Coronary artery (tissue), 2 donors: ENCODE results near the gene MAVS.

Experiments
- DNase-seq: peaks from one replicate; pipeline ENCODE4 v3.0.0-alpha.2; 2017; ENCODE audit warnings: low spot score
- H3K27ac ChIP-seq, 2 donors: fragments of 200-600 bp; sonication (generic); one replicate each; pipeline ENCODE4 v1.5.1; 2016 to 2019
- H3K4me3 ChIP-seq: fragments of 200-600 bp; sonication (generic); 2 replicates; pipeline ENCODE4 v1.5.1; 2016; ENCODE audit warnings: mild to moderate bottlenecking, moderate library complexity
- CTCF ChIP-seq: fragments of 200-600 bp; sonication (generic); IDR thresholded peaks from one replicate; pipeline ENCODE4 v1.5.1; 2019; ENCODE audit warnings: antibody characterized with exemption

The MAVS gene

GRCh38 chr20:3846740-3847428 lies at the start of gene MAVS:
Gene MAVS, plus strand, starts transcription at chr20:3846834. Its CDS starts 7,791 bp downstream, at chr20:3854625.
- peak; percentile 90 for DNase-seq
- no peak for TF ChIP-seq CTCF
- Histone ChIP-seq H3K4me3 (peak within 1 kb of the TSS; percentile 96), H3K27ac (peak within 1 kb of the TSS; percentile 93 to 94)

DNA sequence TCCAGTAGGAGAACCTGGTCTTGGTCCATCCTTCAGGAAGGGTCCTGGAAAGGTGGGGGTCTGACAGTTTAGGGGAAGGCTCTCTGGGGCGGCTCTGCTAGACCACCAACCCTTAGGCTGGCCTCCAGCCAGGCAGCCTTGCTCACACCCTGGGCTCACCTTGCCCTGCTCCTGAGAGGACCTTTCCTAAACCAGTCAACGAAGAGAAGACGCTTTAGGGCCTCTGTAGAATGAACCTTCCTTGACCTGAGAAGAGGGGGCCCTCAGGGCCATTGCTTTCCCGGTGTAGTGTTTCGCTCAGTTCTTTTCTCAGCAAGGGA lies 49.4 kb upstream of the MAVS start:
- DNase-seq = no peak
- no peak for TF ChIP-seq CTCF
- Histone ChIP-seq H3K4me3 (peak overlapping the region; percentile 73), H3K27ac (peak overlapping the region; percentile 93)

DNA sequence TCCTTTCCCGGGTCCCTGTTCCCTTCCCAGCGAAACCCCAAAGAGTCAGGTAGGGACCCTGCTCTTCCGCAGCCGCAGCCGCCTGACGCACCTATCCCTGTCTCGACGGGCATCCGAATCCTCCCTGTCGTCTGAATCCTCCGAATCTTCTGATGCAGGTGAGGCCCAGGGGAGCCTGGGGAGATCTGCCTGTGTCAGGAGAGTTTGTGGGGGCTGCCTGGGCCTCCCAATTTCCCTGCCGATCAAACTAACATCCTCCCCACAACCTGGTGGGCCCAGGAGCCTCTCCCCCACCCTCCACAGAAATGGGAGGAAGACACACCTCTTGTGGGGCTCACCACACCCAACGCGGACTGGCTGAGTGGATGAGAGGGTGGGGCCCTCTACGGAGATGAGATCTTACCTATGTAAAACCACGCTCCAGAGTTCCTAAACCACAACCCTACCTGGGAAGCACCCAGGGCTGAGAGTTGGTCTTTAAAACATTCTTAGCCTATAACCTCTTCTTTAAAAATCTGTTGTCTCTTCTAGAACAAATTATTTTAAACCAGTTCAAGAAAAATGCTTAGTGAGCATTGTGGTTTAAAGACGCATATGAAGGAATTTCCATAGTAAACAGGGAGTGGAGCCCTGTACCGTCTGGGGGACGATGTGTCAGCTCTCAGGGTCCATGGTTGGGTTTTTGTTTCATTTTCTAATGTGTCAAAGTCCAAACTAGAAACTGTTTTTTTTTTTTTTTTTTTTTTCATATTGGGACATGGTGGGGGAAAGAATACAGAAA lies 48.9 kb upstream of the MAVS start:
- TF ChIP-seq CTCF = no peak
- H3K27ac ChIP-seq = no peak overlapping the region
- no peak for DNase-seq
- peak overlapping the region; percentile 8 for H3K4me3 ChIP-seq

- TF ChIP-seq CTCF = no peak
- no peak for DNase-seq
- Histone ChIP-seq H3K27ac (no peak overlapping the region), H3K4me3 (no peak overlapping the region)
These were observed 48.3 kb upstream of the MAVS start for GRCh38 chr20:3798373-3798768.

GRCh38 chr20:3798908-3799248 lies 47.8 kb upstream of the MAVS start:
- Histone ChIP-seq H3K27ac (no peak overlapping the region), H3K4me3 (no peak overlapping the region)
- DNase-seq = no peak
- TF ChIP-seq CTCF = no peak

- no peak for DNase-seq
- Histone ChIP-seq H3K27ac (peak overlapping the region in 1 of 2 donors; percentile 11), H3K4me3 (no peak overlapping the region)
- no peak for TF ChIP-seq CTCF
These were observed 46.3 kb upstream of the MAVS start for GRCh38 chr20:3800256-3800877.
